ENCODE results near the gene CERS6. TPM values are rescaled to one million over a fixed set of nuclear protein-coding genes. Genes with fewer than 3 reads are reported as not detected.
"Not testable (repeated sequence)": the region's sequence is repeated elsewhere in the genome, so short reads cannot be mapped to it uniquely, and the experiment has no call there.

The CERS6 gene
- total RNA-seq, 4 donors from 2014 or later: 35.7 to 60.6 (median 39.2) TPM

DNA sequence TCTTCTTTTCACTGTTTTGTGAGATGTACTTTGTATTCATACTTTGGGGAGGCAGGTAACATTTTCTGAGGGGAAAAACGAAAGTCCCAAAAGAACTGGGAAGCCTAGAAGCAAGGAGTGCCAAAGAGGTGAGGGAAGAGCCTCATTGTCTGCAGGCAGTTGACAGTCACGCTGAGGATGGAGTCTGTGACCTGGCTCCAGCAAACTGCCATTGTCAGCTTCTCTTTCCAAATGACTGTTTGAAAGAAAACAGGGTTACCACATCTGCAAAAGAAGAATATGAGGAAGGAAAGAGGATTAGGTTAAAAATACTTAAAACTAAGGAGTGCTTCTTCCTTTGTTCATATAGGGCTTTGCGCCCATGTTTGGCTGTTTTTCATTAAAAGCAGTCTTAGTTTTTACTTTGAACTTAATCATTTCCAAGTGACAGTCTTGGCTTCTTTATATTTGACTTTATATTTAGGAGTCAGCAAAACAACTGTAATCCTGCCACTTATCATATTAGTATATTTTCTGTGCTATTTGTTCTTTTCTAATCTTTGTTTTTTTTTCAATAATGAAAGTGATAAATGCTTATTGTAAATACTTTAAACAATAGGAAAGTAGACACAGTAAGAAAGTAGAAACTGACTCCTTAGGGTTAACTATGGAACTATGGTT lies 35.0 kb downstream of the CERS6 start:
- intact Hi-C loops (cut with DNase I): no loop called here
- Histone ChIP-seq H3K4me1 (peaks cover 18 to 24% of the 10 kb centered on the region in 2 donors), H3K4me3 (replicated peaks in 1 of 3) (no peak overlapping the region), H3K9me3 (no peaks in the 10 kb centered on the region), H3K27me3 (no peaks in the 10 kb centered on the region), H3K27ac (peak overlapping the region; percentile 24 to 33 (median 27)), H3K36me3 (no peaks in the 10 kb centered on the region)
- no peak for DNase-seq
- TF ChIP-seq POLR2A (IDR thresholded peaks at IDR 0.05): no peak
- TF ChIP-seq, protein P1, sequence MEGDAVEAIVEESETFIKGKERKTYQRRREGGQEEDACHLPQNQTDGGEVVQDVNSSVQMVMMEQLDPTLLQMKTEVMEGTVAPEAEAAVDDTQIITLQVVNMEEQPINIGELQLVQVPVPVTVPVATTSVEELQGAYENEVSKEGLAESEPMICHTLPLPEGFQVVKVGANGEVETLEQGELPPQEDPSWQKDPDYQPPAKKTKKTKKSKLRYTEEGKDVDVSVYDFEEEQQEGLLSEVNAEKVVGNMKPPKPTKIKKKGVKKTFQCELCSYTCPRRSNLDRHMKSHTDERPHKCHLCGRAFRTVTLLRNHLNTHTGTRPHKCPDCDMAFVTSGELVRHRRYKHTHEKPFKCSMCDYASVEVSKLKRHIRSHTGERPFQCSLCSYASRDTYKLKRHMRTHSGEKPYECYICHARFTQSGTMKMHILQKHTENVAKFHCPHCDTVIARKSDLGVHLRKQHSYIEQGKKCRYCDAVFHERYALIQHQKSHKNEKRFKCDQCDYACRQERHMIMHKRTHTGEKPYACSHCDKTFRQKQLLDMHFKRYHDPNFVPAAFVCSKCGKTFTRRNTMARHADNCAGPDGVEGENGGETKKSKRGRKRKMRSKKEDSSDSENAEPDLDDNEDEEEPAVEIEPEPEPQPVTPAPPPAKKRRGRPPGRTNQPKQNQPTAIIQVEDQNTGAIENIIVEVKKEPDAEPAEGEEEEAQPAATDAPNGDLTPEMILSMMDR (IDR thresholded peaks at IDR 0.05): no peak
- WGBS, 2 donors: 54% methylated on average over 3 of the region's 3 CpGs

DNA sequence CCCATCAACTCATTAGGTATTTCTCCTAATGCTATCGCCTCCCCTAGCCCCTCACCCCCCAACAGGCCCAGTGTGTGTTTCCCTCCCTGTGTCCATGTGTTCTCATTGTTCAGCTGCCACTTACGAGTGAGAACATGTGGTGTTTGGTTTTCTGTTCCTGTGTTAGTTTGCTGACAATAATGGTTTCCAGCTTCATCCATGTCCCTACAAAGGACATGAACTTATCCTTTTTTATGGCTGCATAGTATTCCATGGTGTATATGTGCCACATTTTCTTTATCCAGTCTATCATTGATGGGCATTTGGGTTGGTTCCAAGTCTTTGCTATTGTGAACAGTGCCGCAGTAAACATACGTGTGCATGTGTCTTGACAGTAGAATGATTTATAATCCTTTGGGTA lies 35.7 kb downstream of the CERS6 start:
- peaks cover 18 to 24% of the 10 kb centered on the region in 2 donors for H3K4me1 ChIP-seq
- H3K36me3 ChIP-seq; intact Hi-C loops (cut with DNase I); H3K27me3 ChIP-seq; H3K9me3 ChIP-seq; H3K4me3 ChIP-seq (replicated peaks in 1 of 3); DNase-seq; H3K27ac ChIP-seq: not testable (repeated sequence)
- WGBS, 2 donors: 96 to 98% methylated on average over 4 of the region's 4 CpGs

DNA sequence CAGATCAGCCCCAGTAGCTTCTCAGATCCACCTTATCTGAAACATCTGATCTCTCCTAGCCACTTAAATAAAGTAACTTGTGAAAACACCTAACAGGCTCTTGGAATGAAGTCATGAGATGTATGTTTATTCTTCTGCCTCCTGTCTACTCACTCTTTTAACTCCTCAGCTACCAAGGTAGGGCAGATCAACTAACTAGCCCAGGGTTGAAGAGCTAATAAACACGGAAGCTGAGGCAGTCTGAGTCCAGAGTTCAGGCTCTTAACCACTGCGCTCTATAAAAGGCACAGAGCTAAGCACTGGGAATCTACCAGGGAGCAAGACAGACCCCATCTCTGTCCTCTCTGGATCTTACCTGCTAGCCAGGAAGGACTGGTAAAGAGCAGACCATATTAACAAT lies 37.1 kb downstream of the CERS6 start:
- 49 to 59% methylated on average over 2 of the region's 2 CpGs for WGBS, 2 donors
- intact Hi-C loops (cut with DNase I): not testable (repeated sequence)

DNA sequence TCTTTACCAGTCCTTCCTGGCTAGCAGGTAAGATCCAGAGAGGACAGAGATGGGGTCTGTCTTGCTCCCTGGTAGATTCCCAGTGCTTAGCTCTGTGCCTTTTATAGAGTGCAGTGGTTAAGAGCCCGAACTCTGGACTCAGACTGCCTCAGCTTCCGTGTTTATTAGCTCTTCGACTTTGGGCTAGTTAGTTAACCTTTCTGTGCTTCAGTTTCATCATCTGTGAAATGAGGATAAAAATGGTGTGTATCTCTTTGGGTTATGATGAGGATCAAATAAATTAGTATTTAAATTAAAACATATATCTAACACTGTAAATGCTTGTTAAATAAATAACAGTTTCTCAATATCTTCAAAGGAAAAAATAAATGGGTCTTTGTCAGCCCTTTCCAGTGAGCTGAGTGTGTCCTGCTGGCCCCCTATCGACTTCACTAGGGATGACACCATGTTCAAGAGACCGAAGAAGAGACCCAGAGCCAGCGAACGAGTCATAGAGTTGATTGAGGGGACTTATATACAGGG lies 38.2 kb downstream of the CERS6 start:
- TF ChIP-seq, protein P1 (IDR thresholded peaks at IDR 0.05): peak in 1 of 6 experiments; percentile 13
- no peak for TF ChIP-seq POLR2A (IDR thresholded peaks at IDR 0.05)
- Histone ChIP-seq H3K36me3 (no peaks in the 10 kb centered on the region), H3K4me1 (peaks cover 18 to 24% of the 10 kb centered on the region in 2 donors), H3K27me3 (no peaks in the 10 kb centered on the region), H3K9me3 (no peaks in the 10 kb centered on the region), H3K4me3 (replicated peaks in 1 of 3) (no peak overlapping the region), H3K27ac (no peak overlapping the region)
- 79 to 85% methylated on average over 7 of the region's 7 CpGs for WGBS, 2 donors
- intact Hi-C loops (cut with DNase I): no loop called here
- DNase-seq: no peak

More for the DNA sequence above, 37.1 kb downstream of the CERS6 start:
- H3K9me3 ChIP-seq; H3K36me3 ChIP-seq; DNase-seq; H3K27ac ChIP-seq; H3K27me3 ChIP-seq; H3K4me3 ChIP-seq (replicated peaks in 1 of 3): not testable (repeated sequence)
- H3K4me1 ChIP-seq: peaks cover 18 to 24% of the 10 kb centered on the region in 2 donors

DNA sequence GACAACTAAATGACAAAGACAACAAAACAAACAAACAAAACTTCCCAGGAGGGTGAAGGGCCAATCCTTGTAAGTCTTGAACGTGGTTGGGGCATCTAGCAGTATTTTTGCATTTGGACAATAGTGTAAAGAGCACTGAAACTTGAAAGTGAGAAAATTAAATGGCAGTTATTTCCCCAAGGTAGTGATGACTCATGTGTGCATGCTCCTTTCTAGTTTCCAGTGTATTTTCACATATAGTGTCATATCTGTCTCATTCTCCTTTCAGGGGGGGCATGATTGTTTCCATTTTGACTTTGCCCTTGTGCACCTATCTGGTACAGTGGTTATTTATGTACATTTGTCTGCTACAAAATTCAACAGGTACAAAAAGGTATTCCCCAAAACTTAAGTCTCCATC lies 39.5 kb downstream of the CERS6 start:
- no peak for DNase-seq
- intact Hi-C loops (cut with DNase I): no loop called here
- H3K27ac ChIP-seq: no peak overlapping the region
- H3K9me3 ChIP-seq: no peaks in the 10 kb centered on the region
- WGBS, 2 donors: 67 to 82% methylated on average over 1 of the region's 1 CpG
- H3K36me3 ChIP-seq: no peaks in the 10 kb centered on the region
- peaks cover 16 to 18% of the 10 kb centered on the region in 2 donors for H3K4me1 ChIP-seq
- no peak overlapping the region for H3K4me3 ChIP-seq (replicated peaks in 1 of 3)
- H3K27me3 ChIP-seq: no peaks in the 10 kb centered on the region
- TF ChIP-seq, protein P1 (IDR thresholded peaks at IDR 0.05): no peak
- no peak for TF ChIP-seq POLR2A (IDR thresholded peaks at IDR 0.05)

DNA sequence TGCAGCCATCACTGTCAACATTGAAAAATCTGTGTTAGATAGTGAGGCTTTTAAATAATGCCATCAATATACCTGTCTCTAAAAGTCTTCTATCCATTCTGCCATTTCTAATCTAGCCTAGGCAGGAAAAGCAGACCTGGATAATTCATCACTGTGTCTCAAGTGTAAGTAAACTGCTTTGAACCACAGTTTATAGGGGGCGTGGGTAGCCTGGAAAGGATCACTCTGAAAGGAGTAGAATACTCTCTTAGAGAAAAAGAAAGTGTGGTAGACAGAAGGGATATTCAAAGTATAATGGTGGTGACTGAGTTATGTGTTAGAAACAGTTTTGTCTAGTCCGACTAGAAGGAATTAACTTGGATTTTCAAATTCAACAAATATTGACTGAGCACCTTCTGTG lies 40.8 kb downstream of the CERS6 start:
- Histone ChIP-seq H3K4me3 (replicated peaks in 1 of 3) (no peak overlapping the region), H3K9me3 (no peaks in the 10 kb centered on the region), H3K27ac (no peak overlapping the region), H3K36me3 (no peaks in the 10 kb centered on the region), H3K4me1 (peaks cover 6 to 10% of the 10 kb centered on the region in 2 donors), H3K27me3 (no peaks in the 10 kb centered on the region)
- intact Hi-C loops (cut with DNase I): no loop called here
- TF ChIP-seq POLR2A (IDR thresholded peaks at IDR 0.05): no peak
- TF ChIP-seq, protein P1 (IDR thresholded peaks at IDR 0.05): no peak
- 92 to 95% methylated on average over 2 of the region's 2 CpGs for WGBS, 2 donors
- DNase-seq: no peak

Data from thyroid gland (tissue), 4 donors.